Activated T-cell treated with anti-CD3 and anti-CD28 coated beads for 4 hours (primary cell): ENCODE data around the gene CLTA.

Source experiments
- DNase-seq: peaks from one replicate; pipeline ENCODE4 v3.0.0-alpha.2; 2020

The CLTA gene

GRCh38 chr9:36190388-36191289, at the start of gene CLTA:
TSS of gene CLTA (plus strand) at chr9:36190921. CDS start at chr9:36191057, 136 bp downstream.
- DNase-seq = peak; percentile 88

GRCh38 chr9:36141288-36141687, 49.4 kb upstream of the CLTA start:
- no peak for DNase-seq

- no peak for DNase-seq
These were observed 49.0 kb upstream of the CLTA start for GRCh38 chr9:36141761-36142160.

- DNase-seq = no peak
These were observed 48.0 kb upstream of the CLTA start for GRCh38 chr9:36142510-36143244.

GRCh38 chr9:36143245-36143641, 47.5 kb upstream of the CLTA start:
- no peak for DNase-seq

- no peak for DNase-seq
These were observed 46.1 kb upstream of the CLTA start for GRCh38 chr9:36144309-36145232.

- no peak for DNase-seq
These were observed 44.8 kb upstream of the CLTA start for GRCh38 chr9:36145970-36146369.

- DNase-seq = no peak
These were observed 44.1 kb upstream of the CLTA start for GRCh38 chr9:36146651-36147050.

GRCh38 chr9:36147441-36148175, 43.1 kb upstream of the CLTA start:
- DNase-seq = no peak

GRCh38 chr9:36148311-36149051, 42.2 kb upstream of the CLTA start:
- peak; percentile 50 for DNase-seq

- no peak for DNase-seq
These were observed 41.5 kb upstream of the CLTA start for GRCh38 chr9:36149197-36149596.

- DNase-seq = no peak
These were observed 40.0 kb upstream of the CLTA start for GRCh38 chr9:36150574-36151315.

- DNase-seq = peak; percentile 82
These were observed 39.2 kb upstream of the CLTA start for GRCh38 chr9:36151316-36152210.

GRCh38 chr9:36152741-36153438, 37.8 kb upstream of the CLTA start:
- DNase-seq = no peak

- DNase-seq = no peak
These were observed 37.0 kb upstream of the CLTA start for GRCh38 chr9:36153746-36154145.

GRCh38 chr9:36154331-36154952, 36.3 kb upstream of the CLTA start:
- DNase-seq = no peak

GRCh38 chr9:36156116-36156515, 34.6 kb upstream of the CLTA start:
- DNase-seq = no peak

- DNase-seq = no peak
These were observed 32.6 kb upstream of the CLTA start for GRCh38 chr9:36158122-36158521.

GRCh38 chr9:36158917-36159316, 31.8 kb upstream of the CLTA start:
- no peak for DNase-seq
